Measurements from ENCODE around the gene KPNA4.
"Not testable (repeated sequence)": the region's sequence is repeated elsewhere in the genome, so short reads cannot be mapped to it uniquely, and the experiment has no call there.

The KPNA4 gene

DNA sequence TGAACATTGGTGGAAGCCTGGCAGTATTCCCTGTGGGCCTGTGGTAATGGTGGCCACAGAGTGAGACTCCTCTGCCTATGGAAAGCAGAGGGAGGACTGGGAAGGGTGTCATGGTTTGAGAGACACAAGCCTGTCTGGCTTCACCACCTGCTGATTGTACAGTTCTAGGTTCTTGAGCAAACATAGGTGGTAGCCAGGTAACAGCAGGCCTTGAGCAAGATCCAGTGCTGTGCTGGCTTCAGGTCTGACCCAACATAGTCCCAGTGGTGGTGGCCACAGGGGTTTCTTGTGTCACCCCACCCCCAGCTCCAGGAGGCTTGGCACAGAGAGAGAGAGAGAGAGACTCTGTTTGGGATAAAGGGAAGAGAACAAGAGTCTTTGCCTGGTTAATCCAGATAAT is 22.7 kb upstream of the KPNA4 start:
- Histone ChIP-seq H3K36me3 (ENCODE audit: control insufficient read depth, insufficient read depth, low read length, severe bottlenecking) (no peaks in the 10 kb centered on the region), H3K4me1 (ENCODE audit: control insufficient read depth, insufficient read depth, low read length) (no peaks in the 10 kb centered on the region), H3K4me3 (ENCODE audit: low read length) (no peak overlapping the region), H3K27me3 (replicated peaks; ENCODE audit: control insufficient read depth, insufficient read depth, low read length) (no peaks in the 10 kb centered on the region), H3K9me3 (ENCODE audit: control insufficient read depth, low read length) (peaks cover 25% of the 10 kb centered on the region), H3K9ac (ENCODE audit: low read length) (no peak overlapping the region)
- DNase-seq (ENCODE audit: low read depth) = no peak

DNA sequence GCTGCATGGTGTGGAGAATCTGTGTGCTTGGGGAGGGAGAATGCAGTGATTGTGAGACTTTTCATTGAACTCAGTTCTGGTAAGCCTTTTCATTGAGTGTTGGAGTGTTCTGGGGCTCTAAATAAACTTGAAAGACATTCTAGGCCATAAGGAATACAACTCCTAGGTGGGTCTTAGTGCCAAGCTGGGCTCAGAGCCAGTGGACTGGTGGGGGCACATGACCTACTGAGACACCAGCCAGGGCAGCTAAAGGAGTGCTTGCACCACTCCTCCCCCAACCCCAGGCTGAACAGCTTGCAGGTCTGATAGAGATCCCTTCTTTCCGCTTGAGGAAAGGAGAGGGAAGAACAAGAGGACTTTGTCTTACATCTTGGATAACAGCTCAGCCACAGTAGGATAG is 21.7 kb upstream of the KPNA4 start:
- Histone ChIP-seq H3K4me1 (ENCODE audit: control insufficient read depth, insufficient read depth, low read length) (no peaks in the 10 kb centered on the region), H3K36me3 (ENCODE audit: control insufficient read depth, insufficient read depth, low read length, severe bottlenecking) (no peaks in the 10 kb centered on the region), H3K9ac (ENCODE audit: low read length) (no peak overlapping the region), H3K9me3 (ENCODE audit: control insufficient read depth, low read length) (peaks cover 24% of the 10 kb centered on the region), H3K27me3 (replicated peaks; ENCODE audit: control insufficient read depth, insufficient read depth, low read length) (no peaks in the 10 kb centered on the region), H3K4me3 (ENCODE audit: low read length) (no peak overlapping the region)
- no peak for DNase-seq (ENCODE audit: low read depth)

DNA sequence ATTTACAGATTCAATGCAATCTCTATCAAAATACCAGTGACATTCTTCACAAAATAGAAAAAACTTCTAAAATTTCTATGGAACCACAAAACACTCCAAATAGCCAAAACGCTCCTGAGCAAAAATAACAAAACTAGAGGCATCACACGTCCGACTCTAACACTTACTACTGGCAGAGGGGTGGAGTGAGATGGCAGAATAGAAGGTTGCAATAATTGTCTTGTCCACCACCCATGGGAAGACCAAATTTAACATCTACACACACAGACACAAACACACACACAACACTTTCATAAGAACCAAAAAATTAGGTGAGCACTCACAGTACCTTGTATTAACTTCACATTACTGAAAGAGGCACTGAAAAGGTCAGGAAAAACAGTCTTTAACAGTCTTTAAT is 21.3 kb upstream of the KPNA4 start:
- DNase-seq (ENCODE audit: low read depth) = no peak
- Histone ChIP-seq H3K9me3 (ENCODE audit: control insufficient read depth, low read length) (peaks cover 23% of the 10 kb centered on the region), H3K36me3 (ENCODE audit: control insufficient read depth, insufficient read depth, low read length, severe bottlenecking) (no peaks in the 10 kb centered on the region), H3K4me3 (ENCODE audit: low read length) (no peak overlapping the region), H3K4me1 (ENCODE audit: control insufficient read depth, insufficient read depth, low read length) (no peaks in the 10 kb centered on the region), H3K9ac (ENCODE audit: low read length) (no peak overlapping the region), H3K27me3 (replicated peaks; ENCODE audit: control insufficient read depth, insufficient read depth, low read length) (no peaks in the 10 kb centered on the region)

DNA sequence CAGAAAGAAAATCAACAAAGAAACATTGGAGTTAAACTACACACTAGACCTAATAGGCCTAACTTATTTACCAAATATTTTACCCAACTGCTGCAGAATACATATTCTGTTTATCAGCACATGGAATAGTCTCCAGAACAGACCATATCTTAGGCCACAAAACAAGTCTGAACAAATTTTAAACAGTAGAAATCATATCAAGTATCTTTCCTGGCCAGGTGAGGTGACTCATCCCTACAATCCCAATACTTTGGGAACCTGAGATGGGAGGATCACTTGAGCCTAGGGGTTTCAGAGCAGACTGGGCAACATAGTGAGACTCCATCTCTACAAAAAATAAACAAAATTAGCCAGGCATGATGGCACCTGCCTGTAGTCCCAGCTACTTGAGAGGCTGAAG is 18.1 kb upstream of the KPNA4 start:
- peaks cover 10% of the 10 kb centered on the region for H3K9me3 ChIP-seq (ENCODE audit: control insufficient read depth, low read length)
- no peak for DNase-seq (ENCODE audit: low read depth)

DNA sequence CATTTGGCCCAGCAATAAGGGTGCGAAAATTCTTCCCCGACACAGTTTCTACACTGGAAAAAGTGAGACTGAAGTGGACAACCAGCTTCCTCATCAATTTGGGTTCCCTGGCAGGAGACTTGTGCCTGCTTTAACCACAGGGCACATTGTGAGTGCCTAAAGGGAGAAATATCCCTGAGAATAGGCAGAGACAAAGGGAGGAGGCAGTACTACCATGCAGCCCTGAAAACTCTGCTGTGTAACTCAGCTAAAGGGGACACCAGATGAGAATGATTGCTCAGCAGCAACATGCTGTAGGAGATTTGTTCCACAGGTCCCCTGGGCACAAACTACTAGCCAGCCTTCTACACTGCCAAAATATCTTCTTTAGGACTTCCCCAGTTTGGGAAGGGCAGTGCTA is 15.6 kb upstream of the KPNA4 start:
- Histone ChIP-seq H3K27me3 (replicated peaks; ENCODE audit: control insufficient read depth, insufficient read depth, low read length) (no peaks in the 10 kb centered on the region), H3K9me3 (ENCODE audit: control insufficient read depth, low read length) (peaks cover 8% of the 10 kb centered on the region), H3K36me3 (ENCODE audit: control insufficient read depth, insufficient read depth, low read length, severe bottlenecking) (no peaks in the 10 kb centered on the region)

More for the DNA sequence above, 18.1 kb upstream of the KPNA4 start:
- H3K27me3 ChIP-seq (replicated peaks; ENCODE audit: control insufficient read depth, insufficient read depth, low read length) = no peaks in the 10 kb centered on the region
- no peak overlapping the region for H3K9ac ChIP-seq (ENCODE audit: low read length)
- no peaks in the 10 kb centered on the region for H3K36me3 ChIP-seq (ENCODE audit: control insufficient read depth, insufficient read depth, low read length, severe bottlenecking)
- no peak overlapping the region for H3K4me3 ChIP-seq (ENCODE audit: low read length)
- H3K4me1 ChIP-seq (ENCODE audit: control insufficient read depth, insufficient read depth, low read length) = no peaks in the 10 kb centered on the region

DNA sequence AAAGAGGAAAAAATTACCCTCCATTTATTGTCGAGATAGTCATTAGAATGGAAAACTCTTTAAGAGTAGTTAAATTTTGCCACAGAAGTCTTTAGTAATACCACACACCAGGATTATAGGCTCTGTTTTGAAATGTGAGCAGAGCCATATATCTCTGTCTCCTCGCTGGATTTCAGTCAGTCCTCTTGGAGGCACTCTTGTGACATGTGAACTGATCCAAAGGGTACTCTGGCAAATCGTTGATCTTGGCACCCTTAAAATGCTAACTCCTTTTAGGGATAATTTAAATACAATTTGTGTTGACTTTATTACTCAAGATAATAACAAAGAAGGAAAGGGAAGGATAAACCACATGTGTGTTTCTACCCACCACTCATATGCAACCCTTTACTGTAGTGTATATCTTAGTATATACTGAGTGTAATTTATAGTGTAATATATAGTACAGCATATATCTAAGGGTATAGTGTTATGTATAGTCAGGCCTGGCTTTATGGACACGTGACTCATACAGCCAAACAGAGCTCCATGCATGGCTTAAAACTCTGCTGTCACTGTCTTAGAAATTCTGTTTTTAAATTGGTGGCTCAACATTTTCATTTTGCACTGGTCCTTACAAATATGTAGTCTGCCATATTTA is 12.3 kb upstream of the KPNA4 start:
- H3K36me3 ChIP-seq (ENCODE audit: control insufficient read depth, insufficient read depth, low read length, severe bottlenecking) = no peaks in the 10 kb centered on the region
- DNase-seq (ENCODE audit: low read depth) = peak; percentile 37
- H3K4me1 ChIP-seq (ENCODE audit: control insufficient read depth, insufficient read depth, low read length) = no peaks in the 10 kb centered on the region

More for the DNA sequence above, 15.6 kb upstream of the KPNA4 start:
- no peaks in the 10 kb centered on the region for H3K4me1 ChIP-seq (ENCODE audit: control insufficient read depth, insufficient read depth, low read length)
- H3K4me3 ChIP-seq (ENCODE audit: low read length) = no peak overlapping the region
- H3K9ac ChIP-seq (ENCODE audit: low read length) = no peak overlapping the region
- no peak for DNase-seq (ENCODE audit: low read depth)

DNA sequence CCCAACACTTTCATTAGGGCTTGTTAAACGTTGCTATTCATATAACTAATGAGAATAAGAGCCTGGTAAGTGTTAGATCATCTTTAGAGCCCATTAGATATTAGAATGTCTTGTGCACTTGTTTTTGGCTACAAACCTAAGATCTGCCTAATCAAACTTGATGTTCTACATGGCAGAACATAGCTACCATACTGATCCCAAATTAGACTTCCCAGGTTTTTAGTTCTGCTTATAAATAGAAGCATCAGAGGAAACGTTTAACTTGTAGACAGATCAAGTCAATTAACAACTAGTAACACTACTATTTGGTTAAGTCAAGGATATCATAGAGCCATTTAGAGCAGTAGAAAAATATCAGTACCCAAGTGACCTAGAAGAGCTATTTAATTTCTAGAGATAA is 11.7 kb upstream of the KPNA4 start:
- no peak for DNase-seq (ENCODE audit: low read depth)
- Histone ChIP-seq H3K36me3 (ENCODE audit: control insufficient read depth, insufficient read depth, low read length, severe bottlenecking) (no peaks in the 10 kb centered on the region), H3K9ac (ENCODE audit: low read length) (no peak overlapping the region), H3K27me3 (replicated peaks; ENCODE audit: control insufficient read depth, insufficient read depth, low read length) (no peaks in the 10 kb centered on the region), H3K4me3 (ENCODE audit: low read length) (no peak overlapping the region), H3K4me1 (ENCODE audit: control insufficient read depth, insufficient read depth, low read length) (no peaks in the 10 kb centered on the region), H3K9me3 (ENCODE audit: control insufficient read depth, low read length) (peaks cover 7% of the 10 kb centered on the region)

More for the DNA sequence above, 12.3 kb upstream of the KPNA4 start:
- Histone ChIP-seq H3K27me3 (replicated peaks; ENCODE audit: control insufficient read depth, insufficient read depth, low read length) (no peaks in the 10 kb centered on the region), H3K9ac (ENCODE audit: low read length) (no peak overlapping the region), H3K9me3 (ENCODE audit: control insufficient read depth, low read length) (peaks cover 7% of the 10 kb centered on the region), H3K4me3 (ENCODE audit: low read length) (no peak overlapping the region)

DNA sequence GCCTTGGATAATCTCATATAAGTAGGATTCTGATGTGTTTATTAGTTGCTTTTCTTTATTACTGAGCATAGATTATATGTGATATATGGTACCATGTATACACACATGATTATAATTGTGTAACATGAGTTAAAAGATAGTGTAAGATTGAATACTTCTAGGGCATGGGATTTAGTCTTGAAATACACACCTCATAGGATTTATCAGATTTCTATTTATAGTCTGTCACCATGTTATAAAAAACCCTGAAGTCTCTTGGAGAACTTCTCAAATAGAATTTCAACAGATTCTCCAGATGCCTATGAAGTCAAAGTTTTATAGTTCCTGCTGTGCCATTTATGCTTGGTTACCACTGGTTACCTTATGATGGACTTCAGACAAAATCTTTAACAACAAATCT is 11.2 kb upstream of the KPNA4 start:
- Histone ChIP-seq H3K9ac (ENCODE audit: low read length) (no peak overlapping the region), H3K4me1 (ENCODE audit: control insufficient read depth, insufficient read depth, low read length) (no peaks in the 10 kb centered on the region), H3K4me3 (ENCODE audit: low read length) (no peak overlapping the region), H3K9me3 (ENCODE audit: control insufficient read depth, low read length) (peaks cover 4% of the 10 kb centered on the region), H3K36me3 (ENCODE audit: control insufficient read depth, insufficient read depth, low read length, severe bottlenecking) (no peaks in the 10 kb centered on the region), H3K27me3 (replicated peaks; ENCODE audit: control insufficient read depth, insufficient read depth, low read length) (no peaks in the 10 kb centered on the region)
- no peak for DNase-seq (ENCODE audit: low read depth)

DNA sequence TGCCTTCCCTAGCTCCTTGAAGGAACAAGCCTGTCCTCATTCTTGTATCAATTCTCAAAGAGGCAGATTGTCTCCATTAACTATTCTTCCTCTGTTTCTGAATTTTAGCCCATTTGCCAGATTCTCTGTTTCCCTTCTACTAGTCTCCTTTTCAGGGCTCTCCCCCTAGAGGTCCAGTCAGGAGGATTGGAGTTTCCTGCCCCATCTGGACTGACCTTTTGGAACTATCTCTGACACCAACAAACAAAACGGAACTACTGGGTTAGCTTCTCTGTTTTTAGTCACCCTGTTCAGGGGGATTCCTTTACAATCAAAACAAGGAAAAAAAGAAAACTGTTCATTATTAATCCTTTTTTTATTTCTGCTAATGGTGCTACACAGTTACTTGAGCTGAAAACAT is 10.2 kb upstream of the KPNA4 start:
- Histone ChIP-seq H3K4me1 (ENCODE audit: control insufficient read depth, insufficient read depth, low read length) (peaks cover 6% of the 10 kb centered on the region), H3K36me3 (ENCODE audit: control insufficient read depth, insufficient read depth, low read length, severe bottlenecking) (no peaks in the 10 kb centered on the region), H3K4me3 (ENCODE audit: low read length) (no peak overlapping the region), H3K9me3 (ENCODE audit: control insufficient read depth, low read length) (no peaks in the 10 kb centered on the region), H3K9ac (ENCODE audit: low read length) (no peak overlapping the region), H3K27me3 (replicated peaks; ENCODE audit: control insufficient read depth, insufficient read depth, low read length) (no peaks in the 10 kb centered on the region)
- no peak for DNase-seq (ENCODE audit: low read depth)

DNA sequence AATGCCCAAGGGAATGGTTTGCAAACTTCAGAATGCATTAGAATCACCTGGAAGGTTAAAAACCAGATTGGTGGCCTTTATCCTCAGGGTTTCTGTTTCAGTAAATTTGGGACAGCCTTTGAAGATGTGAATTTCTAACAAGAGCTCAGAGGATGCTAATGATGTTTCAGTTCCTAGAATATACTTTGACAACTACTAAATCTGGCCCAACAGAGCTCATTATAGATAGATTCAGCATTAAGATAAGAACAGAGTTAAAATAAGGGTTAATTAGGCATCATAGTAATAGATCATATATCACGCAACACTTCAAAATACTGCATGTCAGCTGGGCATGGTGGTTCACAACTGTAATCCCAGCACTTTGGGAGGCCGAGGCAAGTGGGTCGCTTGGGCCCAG is 9.3 kb upstream of the KPNA4 start:
- H3K9ac ChIP-seq (ENCODE audit: low read length) = no peak overlapping the region
- H3K4me1 ChIP-seq (ENCODE audit: control insufficient read depth, insufficient read depth, low read length) = peaks cover 8% of the 10 kb centered on the region
- H3K4me3 ChIP-seq (ENCODE audit: low read length) = no peak overlapping the region
- DNase-seq (ENCODE audit: low read depth) = no peak
- H3K9me3 ChIP-seq (ENCODE audit: control insufficient read depth, low read length) = no peaks in the 10 kb centered on the region
- H3K36me3 ChIP-seq (ENCODE audit: control insufficient read depth, insufficient read depth, low read length, severe bottlenecking) = no peaks in the 10 kb centered on the region
- no peaks in the 10 kb centered on the region for H3K27me3 ChIP-seq (replicated peaks; ENCODE audit: control insufficient read depth, insufficient read depth, low read length)

DNA sequence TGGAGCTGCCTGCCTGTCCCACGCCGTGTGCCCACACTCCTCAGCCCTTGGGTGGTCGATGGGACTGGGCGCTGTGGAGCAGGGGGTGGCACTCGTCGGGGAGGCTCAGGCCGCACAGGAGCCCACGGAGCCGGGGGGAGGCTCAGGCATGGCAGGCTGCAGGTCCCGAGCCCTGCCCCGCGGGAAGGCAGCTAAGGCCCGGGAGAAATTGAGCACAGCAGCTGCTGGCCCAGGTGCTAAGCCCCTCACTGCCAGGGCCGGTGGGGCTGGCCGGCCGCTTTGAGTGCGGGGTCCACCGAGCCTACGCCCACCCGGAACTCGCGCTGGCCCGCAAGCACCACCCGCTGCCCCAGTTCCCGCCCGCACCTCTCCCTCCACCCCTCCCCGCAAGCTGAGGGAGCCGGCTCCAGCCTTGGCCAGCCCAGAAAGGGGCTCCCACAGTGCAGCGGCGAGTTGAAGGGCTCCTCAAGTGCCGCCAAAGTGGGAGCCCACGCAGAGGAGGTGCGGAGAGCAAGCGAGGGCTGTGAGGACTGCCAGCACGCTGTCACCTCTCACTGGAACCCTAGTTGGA is 8.7 kb upstream of the KPNA4 start:
- H3K27me3 ChIP-seq (replicated peaks; ENCODE audit: control insufficient read depth, insufficient read depth, low read length); H3K36me3 ChIP-seq (ENCODE audit: control insufficient read depth, insufficient read depth, low read length, severe bottlenecking); H3K9ac ChIP-seq (ENCODE audit: low read length); H3K4me3 ChIP-seq (ENCODE audit: low read length); H3K9me3 ChIP-seq (ENCODE audit: control insufficient read depth, low read length); DNase-seq (ENCODE audit: low read depth); H3K4me1 ChIP-seq (ENCODE audit: control insufficient read depth, insufficient read depth, low read length): not testable (repeated sequence)
